ENCODE data around the gene TUBB.

DNA sequence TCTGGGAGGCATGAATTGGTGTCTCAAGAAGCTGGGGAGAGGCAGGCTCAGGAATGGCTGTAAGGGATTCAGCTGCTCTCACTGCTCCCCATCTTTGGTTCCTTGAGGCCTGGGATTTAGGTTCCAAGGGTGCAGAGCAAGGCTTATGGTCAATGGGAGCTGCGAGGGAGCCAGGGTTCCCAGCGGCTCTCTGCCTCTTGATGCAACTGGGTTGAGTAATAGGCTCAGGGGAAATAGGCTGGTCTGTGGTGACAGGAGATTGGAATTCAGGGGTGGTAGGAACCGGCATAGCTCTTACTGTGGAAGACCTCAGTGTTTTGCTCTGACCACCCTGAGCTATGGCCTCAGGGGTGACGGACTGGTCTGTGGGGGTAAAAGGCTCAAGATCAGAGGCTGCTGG lies 16.3 kb upstream of the TUBB start:
- TF ChIP-seq, protein P1, sequence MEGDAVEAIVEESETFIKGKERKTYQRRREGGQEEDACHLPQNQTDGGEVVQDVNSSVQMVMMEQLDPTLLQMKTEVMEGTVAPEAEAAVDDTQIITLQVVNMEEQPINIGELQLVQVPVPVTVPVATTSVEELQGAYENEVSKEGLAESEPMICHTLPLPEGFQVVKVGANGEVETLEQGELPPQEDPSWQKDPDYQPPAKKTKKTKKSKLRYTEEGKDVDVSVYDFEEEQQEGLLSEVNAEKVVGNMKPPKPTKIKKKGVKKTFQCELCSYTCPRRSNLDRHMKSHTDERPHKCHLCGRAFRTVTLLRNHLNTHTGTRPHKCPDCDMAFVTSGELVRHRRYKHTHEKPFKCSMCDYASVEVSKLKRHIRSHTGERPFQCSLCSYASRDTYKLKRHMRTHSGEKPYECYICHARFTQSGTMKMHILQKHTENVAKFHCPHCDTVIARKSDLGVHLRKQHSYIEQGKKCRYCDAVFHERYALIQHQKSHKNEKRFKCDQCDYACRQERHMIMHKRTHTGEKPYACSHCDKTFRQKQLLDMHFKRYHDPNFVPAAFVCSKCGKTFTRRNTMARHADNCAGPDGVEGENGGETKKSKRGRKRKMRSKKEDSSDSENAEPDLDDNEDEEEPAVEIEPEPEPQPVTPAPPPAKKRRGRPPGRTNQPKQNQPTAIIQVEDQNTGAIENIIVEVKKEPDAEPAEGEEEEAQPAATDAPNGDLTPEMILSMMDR (conservative IDR thresholded peaks at IDR 0.05; ENCODE audit: low read length): no peak
- TF ChIP-seq EZH2phosphoT487 (IDR thresholded peaks at IDR 0.05; ENCODE audit: borderline replicate concordance, low read depth, low read length): no peak

Data from OCI-LY7 (cell line).